GM12878 (cell line): ENCODE data around the gene BTBD7.

Experiments used
- TF ChIP-seq, protein P1 (sequence below): fragments of 150-350 bp; IDR thresholded peaks from 2 replicates; pipeline ENCODE4 v1.6.1; 2016; ENCODE audit warnings: low read depth, low read length
- TF ChIP-seq, protein P2 (sequence below): IDR thresholded peaks from 2 replicates; pipeline ENCODE4 v1.6.1; 2012; ENCODE audit warnings: mild to moderate bottlenecking, low read depth, low read length

DNA sequence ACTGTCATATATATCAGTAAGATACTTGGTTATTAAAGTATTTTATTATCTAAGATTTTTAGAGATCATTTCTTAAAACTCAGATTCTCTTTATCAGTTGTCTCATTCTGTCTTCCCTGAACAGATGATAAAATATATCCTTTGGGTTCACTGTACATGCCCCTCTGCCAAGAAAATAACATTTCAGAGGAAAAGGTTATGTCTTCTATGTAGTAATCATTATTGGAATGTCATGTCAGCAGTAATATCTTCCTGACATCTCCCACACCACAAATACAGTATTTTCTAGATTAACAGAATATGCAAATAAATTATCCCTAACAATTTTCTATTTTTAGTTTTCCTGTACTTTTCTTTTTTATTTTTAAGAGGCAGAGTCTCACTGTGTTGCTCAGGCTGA, 26.0 kb downstream of the BTBD7 start:
- TF ChIP-seq, protein P1, sequence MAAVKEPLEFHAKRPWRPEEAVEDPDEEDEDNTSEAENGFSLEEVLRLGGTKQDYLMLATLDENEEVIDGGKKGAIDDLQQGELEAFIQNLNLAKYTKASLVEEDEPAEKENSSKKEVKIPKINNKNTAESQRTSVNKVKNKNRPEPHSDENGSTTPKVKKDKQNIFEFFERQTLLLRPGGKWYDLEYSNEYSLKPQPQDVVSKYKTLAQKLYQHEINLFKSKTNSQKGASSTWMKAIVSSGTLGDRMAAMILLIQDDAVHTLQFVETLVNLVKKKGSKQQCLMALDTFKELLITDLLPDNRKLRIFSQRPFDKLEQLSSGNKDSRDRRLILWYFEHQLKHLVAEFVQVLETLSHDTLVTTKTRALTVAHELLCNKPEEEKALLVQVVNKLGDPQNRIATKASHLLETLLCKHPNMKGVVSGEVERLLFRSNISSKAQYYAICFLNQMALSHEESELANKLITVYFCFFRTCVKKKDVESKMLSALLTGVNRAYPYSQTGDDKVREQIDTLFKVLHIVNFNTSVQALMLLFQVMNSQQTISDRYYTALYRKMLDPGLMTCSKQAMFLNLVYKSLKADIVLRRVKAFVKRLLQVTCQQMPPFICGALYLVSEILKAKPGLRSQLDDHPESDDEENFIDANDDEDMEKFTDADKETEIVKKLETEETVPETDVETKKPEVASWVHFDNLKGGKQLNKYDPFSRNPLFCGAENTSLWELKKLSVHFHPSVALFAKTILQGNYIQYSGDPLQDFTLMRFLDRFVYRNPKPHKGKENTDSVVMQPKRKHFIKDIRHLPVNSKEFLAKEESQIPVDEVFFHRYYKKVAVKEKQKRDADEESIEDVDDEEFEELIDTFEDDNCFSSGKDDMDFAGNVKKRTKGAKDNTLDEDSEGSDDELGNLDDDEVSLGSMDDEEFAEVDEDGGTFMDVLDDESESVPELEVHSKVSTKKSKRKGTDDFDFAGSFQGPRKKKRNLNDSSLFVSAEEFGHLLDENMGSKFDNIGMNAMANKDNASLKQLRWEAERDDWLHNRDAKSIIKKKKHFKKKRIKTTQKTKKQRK = no peak
- TF ChIP-seq, protein P2, sequence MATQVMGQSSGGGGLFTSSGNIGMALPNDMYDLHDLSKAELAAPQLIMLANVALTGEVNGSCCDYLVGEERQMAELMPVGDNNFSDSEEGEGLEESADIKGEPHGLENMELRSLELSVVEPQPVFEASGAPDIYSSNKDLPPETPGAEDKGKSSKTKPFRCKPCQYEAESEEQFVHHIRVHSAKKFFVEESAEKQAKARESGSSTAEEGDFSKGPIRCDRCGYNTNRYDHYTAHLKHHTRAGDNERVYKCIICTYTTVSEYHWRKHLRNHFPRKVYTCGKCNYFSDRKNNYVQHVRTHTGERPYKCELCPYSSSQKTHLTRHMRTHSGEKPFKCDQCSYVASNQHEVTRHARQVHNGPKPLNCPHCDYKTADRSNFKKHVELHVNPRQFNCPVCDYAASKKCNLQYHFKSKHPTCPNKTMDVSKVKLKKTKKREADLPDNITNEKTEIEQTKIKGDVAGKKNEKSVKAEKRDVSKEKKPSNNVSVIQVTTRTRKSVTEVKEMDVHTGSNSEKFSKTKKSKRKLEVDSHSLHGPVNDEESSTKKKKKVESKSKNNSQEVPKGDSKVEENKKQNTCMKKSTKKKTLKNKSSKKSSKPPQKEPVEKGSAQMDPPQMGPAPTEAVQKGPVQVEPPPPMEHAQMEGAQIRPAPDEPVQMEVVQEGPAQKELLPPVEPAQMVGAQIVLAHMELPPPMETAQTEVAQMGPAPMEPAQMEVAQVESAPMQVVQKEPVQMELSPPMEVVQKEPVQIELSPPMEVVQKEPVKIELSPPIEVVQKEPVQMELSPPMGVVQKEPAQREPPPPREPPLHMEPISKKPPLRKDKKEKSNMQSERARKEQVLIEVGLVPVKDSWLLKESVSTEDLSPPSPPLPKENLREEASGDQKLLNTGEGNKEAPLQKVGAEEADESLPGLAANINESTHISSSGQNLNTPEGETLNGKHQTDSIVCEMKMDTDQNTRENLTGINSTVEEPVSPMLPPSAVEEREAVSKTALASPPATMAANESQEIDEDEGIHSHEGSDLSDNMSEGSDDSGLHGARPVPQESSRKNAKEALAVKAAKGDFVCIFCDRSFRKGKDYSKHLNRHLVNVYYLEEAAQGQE = no peak
